NCI-H146 treated with DMSO at 0.1 percent for 48 hours (cell line): ENCODE data around the gene ADGB.
"Not testable (repeated sequence)": the region's sequence is repeated elsewhere in the genome, so short reads cannot be mapped to it uniquely, and the experiment has no call there.

Experiments
- DNase-seq: peaks from one replicate; lab custom pipeline; 2025; ENCODE audit not compliant: unreplicated experiment; lab: John Stamatoyannopoulos, UW

The ADGB gene

GRCh38 chr6:146753306-146753705 lies 154.5 kb downstream of the ADGB start:
- no peak for DNase-seq

- no peak for DNase-seq
Observed at GRCh38 chr6:146767632-146768031, 168.9 kb downstream of the ADGB start.

DNA sequence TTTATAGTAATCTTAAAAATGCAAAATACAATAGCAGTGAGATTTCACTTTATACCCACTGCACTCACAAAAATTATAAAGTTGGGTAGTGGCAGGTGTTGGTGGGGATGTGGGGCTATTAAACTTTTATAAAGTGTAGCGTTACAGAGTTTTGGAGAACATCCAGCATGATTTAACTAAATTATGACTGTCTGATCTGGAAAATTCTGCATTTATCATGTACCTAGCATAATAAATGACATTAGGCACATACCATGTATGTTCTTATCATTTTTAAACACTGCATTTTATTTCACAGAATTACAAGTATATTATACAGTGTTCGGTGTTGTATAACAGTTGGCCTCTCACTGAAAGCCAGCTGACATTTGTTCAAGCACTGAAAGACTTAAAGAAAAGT lies 169.9 kb downstream of the ADGB start:
- DNase-seq: no peak

GRCh38 chr6:146770275-146770964 lies 171.6 kb downstream of the ADGB start:
- no peak for DNase-seq

- no peak for DNase-seq
Observed at GRCh38 chr6:146770965-146771735, 172.4 kb downstream of the ADGB start.

GRCh38 chr6:146775220-146775619 lies 176.4 kb downstream of the ADGB start:
- no peak for DNase-seq

DNA sequence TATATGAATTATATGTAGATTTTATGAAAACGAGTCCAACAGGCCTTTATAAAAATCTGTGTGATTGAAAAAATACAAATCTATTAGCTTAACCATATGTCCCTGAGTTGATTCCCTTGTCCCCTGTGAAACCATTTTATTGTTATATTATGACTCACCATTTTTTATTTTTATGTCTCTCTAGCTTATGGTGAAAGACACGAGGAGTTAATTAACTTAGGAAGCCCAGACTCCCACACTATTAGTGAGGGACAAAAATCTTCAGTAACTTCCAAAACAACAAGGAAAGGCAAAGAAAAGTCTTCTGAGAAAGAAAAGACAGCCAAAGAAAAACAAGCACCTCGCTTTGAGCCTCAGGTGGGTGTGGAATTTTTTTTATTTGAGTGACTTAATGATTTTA lies 183.1 kb downstream of the ADGB start:
- DNase-seq: no peak

DNA sequence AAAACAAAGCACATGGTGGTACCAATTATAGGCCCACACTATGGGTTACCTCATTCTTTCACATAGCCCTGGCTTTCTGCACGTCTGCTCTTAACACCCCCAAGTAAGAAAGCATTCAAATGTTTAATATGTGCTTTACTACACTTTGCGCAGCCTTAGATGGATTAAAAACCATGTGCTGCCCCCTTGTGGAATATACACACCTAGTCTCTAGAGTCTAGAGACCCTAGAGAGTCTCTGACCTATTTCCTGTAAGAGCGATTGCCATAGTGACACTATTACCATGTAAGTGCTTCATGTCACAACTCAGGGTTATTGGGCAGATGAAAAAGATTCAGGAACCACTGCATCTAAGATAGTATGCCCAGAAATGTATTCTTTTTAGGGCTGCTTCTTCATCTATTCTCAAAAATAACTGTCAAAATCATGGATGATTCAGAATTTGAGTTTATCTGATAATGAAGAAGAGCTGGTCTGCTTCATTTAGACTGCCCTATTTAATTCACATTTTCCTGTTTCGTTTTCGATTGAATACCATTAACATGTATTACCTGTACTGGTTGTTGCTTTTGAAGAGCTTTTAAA lies 186.3 kb downstream of the ADGB start:
- peak; percentile 45 for DNase-seq

DNA sequence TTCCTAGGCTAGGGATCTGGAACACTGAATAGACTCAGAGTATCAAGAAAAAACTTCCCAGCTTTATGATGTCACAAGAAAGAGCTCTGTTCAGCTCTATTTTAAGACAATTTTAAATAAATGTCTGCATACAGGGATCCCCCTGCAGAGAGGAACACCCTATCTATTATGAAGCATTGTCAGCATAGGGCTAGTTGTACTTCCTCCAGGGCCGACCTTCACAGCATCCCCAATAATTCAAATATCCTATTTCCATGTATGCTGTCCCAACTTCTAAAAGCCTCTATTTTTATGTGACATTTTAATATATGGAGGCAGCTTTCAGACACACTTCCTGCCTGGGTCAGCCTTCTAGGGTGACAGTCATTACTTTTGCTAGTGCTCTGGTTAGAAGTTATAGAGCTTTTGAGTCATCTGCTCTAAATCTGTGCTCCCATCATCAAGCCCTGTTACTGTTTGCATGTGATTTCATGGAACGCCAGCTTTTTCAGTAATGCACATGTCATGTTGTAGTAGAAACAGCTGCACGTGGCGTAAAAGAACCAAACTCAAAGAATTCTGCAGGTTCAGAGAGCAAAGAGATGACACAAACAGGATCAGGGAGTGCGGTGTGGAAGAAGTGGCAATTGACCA lies 189.2 kb downstream of the ADGB start:
- no peak for DNase-seq

GRCh38 chr6:146790561-146791091 lies 191.9 kb downstream of the ADGB start:
- DNase-seq: no peak

GRCh38 chr6:146791930-146792329 lies 193.2 kb downstream of the ADGB start:
- no peak for DNase-seq

- DNase-seq: not testable (repeated sequence)
Observed at GRCh38 chr6:146793218-146793617, 194.4 kb downstream of the ADGB start.

DNA sequence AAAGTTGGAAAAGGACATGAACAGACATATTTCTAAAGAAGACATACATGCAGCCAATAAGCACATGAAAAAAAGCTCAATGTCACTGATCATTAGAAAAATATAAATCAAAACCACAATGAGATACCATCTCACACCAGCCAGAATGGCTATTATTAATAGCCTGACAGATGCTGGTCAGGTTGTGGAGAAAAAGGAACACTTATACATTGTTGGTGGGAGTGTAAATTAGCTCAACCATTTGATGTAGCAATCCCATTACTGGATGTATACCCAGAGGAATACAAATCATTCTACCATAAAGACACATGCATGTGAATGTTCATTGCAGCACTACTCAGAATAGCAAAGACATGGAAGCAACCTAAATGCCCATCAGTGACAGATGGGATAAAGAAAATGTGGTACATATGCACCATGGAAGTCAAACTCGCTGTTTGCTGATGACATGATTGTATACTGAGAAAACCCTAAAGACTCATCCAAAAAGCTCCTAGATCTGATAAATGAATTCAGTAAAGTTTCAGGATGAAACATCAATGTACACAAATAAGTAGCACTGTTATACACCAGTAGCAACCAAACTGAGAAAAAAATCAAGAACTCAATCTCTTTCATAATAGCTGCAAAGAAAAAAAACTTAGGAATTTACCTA lies 196.8 kb downstream of the ADGB start:
- DNase-seq: no peak

GRCh38 chr6:146803167-146803566 lies 204.4 kb downstream of the ADGB start:
- DNase-seq: not testable (repeated sequence)

- no peak for DNase-seq
Observed at GRCh38 chr6:146803601-146804000, 204.8 kb downstream of the ADGB start.

GRCh38 chr6:146805546-146806325 lies 207.0 kb downstream of the ADGB start:
- no peak for DNase-seq

DNA sequence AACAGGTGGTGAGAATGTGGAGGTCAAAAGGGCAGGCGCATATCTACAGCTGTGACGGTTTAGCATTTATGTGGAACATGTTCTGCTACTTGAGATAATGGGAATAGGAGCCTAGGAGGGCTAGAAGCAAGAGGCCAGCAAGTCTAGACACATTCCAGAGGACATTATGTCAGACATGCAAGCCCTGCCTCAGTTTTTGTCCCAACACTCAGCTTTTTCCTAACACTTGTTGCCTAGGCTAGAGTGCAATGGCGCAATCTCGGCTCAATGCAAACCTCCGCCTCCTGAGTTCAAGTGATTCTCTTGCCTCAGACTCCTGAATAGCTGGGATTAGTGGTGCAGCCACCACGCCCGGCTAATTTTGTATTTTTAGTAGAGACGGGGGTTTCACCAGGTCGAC lies 210.2 kb downstream of the ADGB start:
- DNase-seq: not testable (repeated sequence)

DNA sequence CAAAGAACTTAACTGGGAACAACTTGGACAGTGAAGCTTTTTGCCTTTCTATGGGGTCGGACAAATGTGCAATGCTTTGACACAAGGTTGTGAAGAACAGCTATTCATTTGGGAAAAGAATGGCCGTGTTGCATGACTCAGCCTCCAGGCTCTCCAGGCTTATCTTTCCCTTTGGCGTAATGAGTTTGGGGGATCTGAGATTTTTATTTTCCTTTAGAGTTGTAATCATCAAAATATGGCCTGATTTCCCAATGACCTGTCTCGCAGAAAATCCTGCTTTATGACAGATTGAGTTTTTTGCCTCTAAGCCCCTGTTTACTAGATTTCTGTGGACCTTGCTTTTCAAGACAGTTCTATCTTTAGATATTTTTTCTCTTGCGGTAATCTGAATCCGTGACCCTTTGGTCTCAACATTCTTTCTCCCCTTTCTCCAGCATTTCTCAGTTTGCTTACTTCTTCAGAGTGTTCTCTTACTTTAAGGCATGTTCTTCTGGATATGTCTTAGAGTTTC lies 214.1 kb downstream of the ADGB start:
- not testable (repeated sequence) for DNase-seq

DNA sequence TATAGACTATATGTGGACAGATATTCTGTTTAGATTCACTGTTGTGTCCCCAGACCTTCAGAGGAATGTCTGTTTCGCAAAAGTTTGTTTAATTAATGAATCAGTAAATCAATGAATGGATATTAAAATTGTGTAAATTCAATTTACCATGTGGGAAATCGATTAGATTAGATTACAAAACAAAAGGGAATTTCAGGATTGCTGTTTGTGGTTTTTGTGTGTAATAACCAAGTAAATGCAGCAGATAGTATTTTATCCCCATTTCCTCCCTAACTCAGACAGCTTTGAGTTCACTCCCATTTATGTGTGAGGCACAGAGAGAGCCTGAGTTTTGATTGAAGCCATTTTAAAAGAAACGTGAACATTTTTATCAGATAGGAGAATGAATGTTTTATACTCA lies 214.8 kb downstream of the ADGB start:
- DNase-seq: no peak

DNA sequence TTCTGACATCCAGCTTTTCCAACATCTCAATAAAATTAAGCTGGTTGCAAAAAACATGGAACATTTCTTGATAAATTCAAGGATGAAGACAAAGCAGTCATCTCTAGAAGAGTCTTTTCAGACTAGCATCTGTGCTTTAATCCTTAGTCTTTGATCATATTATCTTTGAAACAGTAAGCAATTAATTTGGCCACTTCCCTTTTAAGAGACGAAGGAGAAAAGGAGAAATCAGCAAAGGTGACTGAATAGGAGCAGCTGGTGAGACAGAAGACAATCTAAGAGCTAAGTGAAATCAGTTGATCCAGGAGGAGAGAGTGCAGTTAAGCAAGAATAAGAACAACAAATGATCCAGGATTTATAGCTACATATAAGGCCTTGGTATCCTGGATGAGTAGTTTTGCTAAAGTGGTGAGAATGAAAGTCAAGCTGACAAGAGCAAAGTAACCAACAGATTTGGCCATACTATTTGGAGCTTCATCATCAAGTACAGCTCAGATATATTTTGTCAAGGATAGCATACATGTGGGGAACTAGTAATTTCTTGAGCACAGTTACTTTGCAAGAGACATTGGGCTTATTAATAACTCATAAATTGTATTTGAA lies 215.5 kb downstream of the ADGB start:
- no peak for DNase-seq
